Neural cell (in vitro differentiated cells): ENCODE measurements around the gene ICA1. TPM values are rescaled to one million over a fixed set of nuclear protein-coding genes. Genes with fewer than 3 reads are reported as not detected.

Experiments
- H2AFZ ChIP-seq: fragments of 200-600, 300-800 bp; sonication (generic), shearing (Covaris generic); 2 replicates; pipeline ENCODE4 v1.6.0; 2014; ENCODE audit warnings: low read depth, mild to moderate bottlenecking, antibody characterized with exemption, low read length, moderate library complexity
- H3F3A ChIP-seq: fragments of 200-600 bp; shearing (Covaris generic); 2 replicates; pipeline ENCODE4 v1.6.1; 2016; ENCODE audit warnings: mild to moderate bottlenecking, moderate library complexity, mixed read lengths, antibody characterized with exemption, low read length; ENCODE audit not compliant: insufficient read depth, poor library complexity, severe bottlenecking
- H3K27ac ChIP-seq: fragments of 200-600, 300-800 bp; sonication (generic), shearing (Covaris generic); 2 replicates; pipeline ENCODE4 v1.5.1; 2014; ENCODE audit warnings: mild to moderate bottlenecking, low read length, moderate library complexity
- H3K27me3 ChIP-seq: fragments of 300-800, 200-600 bp; sonication (generic), shearing (Covaris generic); 2 replicates; pipeline ENCODE4 v1.6.0; 2014; ENCODE audit warnings: mild to moderate bottlenecking, low read depth, low read length, moderate library complexity; ENCODE audit not compliant: insufficient read depth
- H3K36me3 ChIP-seq: fragments of 300-800, 200-600 bp; sonication (generic), shearing (Covaris generic); 2 replicates; pipeline ENCODE4 v1.5.1; 2014; ENCODE audit warnings: mild to moderate bottlenecking, antibody characterized with exemption, low read length, moderate library complexity; ENCODE audit not compliant: insufficient read depth
- H3K4me2 ChIP-seq: fragments of 300-800, 200-600 bp; sonication (generic), shearing (Covaris generic); 2 replicates; pipeline ENCODE4 v1.6.0; 2014; ENCODE audit warnings: mild to moderate bottlenecking, low read length
- H3K4me3 ChIP-seq: fragments of 300-800, 200-600 bp; sonication (generic), shearing (Covaris generic); 2 replicates; pipeline ENCODE4 v1.5.1; 2014; ENCODE audit warnings: mild to moderate bottlenecking, low read length, moderate library complexity
- H3K79me2 ChIP-seq: fragments of 200-600 bp; shearing (Covaris generic); replicated peaks from 2 replicates; pipeline ENCODE4 v1.6.0; 2014; ENCODE audit warnings: mild to moderate bottlenecking, low read length, moderate library complexity; ENCODE audit not compliant: insufficient read depth
- H3K9ac ChIP-seq: fragments of 300-800, 200-600 bp; sonication (generic), shearing (Covaris generic); 2 replicates; pipeline ENCODE4 v1.6.1; 2016; ENCODE audit warnings: mild to moderate bottlenecking, low read length, mixed read lengths
- H3K9me2 ChIP-seq: fragments of 200-600 bp; shearing (Covaris generic); 2 replicates; pipeline ENCODE4 v1.6.1; 2016; ENCODE audit warnings: mild to moderate bottlenecking, low read length, mixed read lengths; ENCODE audit not compliant: insufficient read depth
- H3K9me3 ChIP-seq: fragments of 200-600, 300-800 bp; sonication (generic), shearing (Covaris generic); 2 replicates; pipeline ENCODE4 v1.6.1; 2016; ENCODE audit warnings: mild to moderate bottlenecking, mixed run types, low read length, moderate library complexity, mixed read lengths
- H4K20me1 ChIP-seq: fragments of 200-600 bp; shearing (Covaris generic); 2 replicates; pipeline ENCODE4 v1.6.1; 2016; ENCODE audit warnings: mild to moderate bottlenecking, mixed run types; ENCODE audit not compliant: insufficient read depth
- EP300 ChIP-seq: fragments of 450-650 bp; conservative IDR thresholded peaks from 2 replicates; pipeline ENCODE4 v1.6.1; 2014; ENCODE audit warnings: antibody characterized with exemption, mild to moderate bottlenecking, moderate library complexity; ENCODE audit not compliant: poor library complexity, severe bottlenecking
- EZH2 ChIP-seq: fragments of 200-600, 300-800 bp; shearing (Covaris generic), sonication (generic); IDR thresholded peaks from 2 replicates; pipeline ENCODE4 v1.6.1; 2014; ENCODE audit warnings: antibody characterized with exemption, low read length, borderline replicate concordance, mild to moderate bottlenecking; ENCODE audit not compliant: insufficient read depth, poor library complexity, severe bottlenecking
- MXI1 ChIP-seq: fragments of 450-650 bp; conservative IDR thresholded peaks from 2 replicates; pipeline ENCODE4 v1.6.1; 2014; ENCODE audit warnings: antibody characterized with exemption, mild to moderate bottlenecking; ENCODE audit not compliant: poor library complexity, severe bottlenecking
- RAD21 ChIP-seq: fragments of 450-650 bp; conservative IDR thresholded peaks from 2 replicates; pipeline ENCODE4 v1.6.1; 2014; ENCODE audit warnings: antibody characterized with exemption, mild to moderate bottlenecking, moderate library complexity
- SMC3 ChIP-seq: fragments of 450-650 bp; conservative IDR thresholded peaks from 2 replicates; pipeline ENCODE4 v1.6.1; 2014; ENCODE audit warnings: antibody characterized with exemption, mild to moderate bottlenecking, moderate library complexity; ENCODE audit not compliant: poor library complexity
- TAF1 ChIP-seq: IDR thresholded peaks from 2 replicates; pipeline ENCODE4 v1.6.1; 2012; ENCODE audit warnings: low read depth
- polyA plus RNA-seq: library from polyadenylated mRNA; depleted of rRNA; stranded (reverse); fragments of >200 nt; gene quantifications from 2 replicates; pipeline ENCODE4 v1.2.3, GENCODE V29; 2014
- TF ChIP-seq, protein P1 (sequence below): fragments of 450-650 bp; IDR thresholded peaks from 2 replicates; pipeline ENCODE4 v1.5.1; 2014; ENCODE audit warnings: antibody characterized with exemption, mild to moderate bottlenecking, moderate library complexity; ENCODE audit not compliant: poor library complexity, severe bottlenecking
- TF ChIP-seq, protein P2 (sequence below): IDR thresholded peaks from 2 replicates; pipeline ENCODE4 v1.6.1; 2012; ENCODE audit warnings: borderline replicate concordance

The ICA1 gene
- polyA plus RNA-seq, 1 donor from 2014 or later, result 18.6 TPM

DNA sequence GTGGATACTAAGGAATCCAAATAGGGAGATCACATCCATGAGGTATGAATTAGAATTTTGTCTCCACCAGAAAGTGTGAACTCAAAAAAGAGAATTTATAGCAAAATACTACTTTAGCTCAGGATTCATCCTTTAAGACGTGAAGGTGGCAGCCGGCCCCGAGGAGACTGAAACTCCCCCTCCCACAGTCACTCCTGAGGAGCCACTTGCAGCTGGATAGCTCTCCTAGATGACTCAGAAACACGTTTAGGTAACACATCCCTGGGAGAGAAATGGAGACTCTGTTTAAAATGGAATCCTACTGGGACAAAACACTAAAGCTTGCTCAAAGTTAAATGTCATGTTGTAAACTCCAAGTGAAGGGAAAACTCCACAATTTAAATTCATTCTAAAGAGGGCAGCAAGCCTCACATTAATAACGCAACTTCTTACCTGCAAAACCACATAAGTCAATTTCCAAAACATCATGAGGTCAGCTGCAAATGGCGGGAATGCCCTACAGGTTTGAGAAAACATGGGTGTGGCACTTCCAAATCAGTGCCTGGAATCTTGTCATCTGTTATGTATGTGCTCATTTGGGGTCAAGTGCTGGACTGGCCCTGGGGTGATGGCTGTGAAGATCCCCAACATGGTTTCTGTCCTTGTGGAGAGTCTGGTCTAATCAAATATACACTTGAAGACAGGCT, 46.2 kb downstream of the ICA1 start:
- Histone ChIP-seq H3K36me3 (no peaks in the 10 kb centered on the region), H2AFZ (no peak overlapping the region), H3K27ac (no peak overlapping the region), H3K9ac (no peak overlapping the region), H3K9me3 (no peaks in the 10 kb centered on the region), H3K4me2 (no peak overlapping the region), H3F3A (no peaks in the 10 kb centered on the region), H3K27me3 (no peaks in the 10 kb centered on the region), H3K9me2 (no peaks in the 10 kb centered on the region), H4K20me1 (no peaks in the 10 kb centered on the region), H3K79me2 (no peaks in the 10 kb centered on the region), H3K4me3 (no peak overlapping the region)
- TF ChIP-seq RAD21, result no peak
- TF ChIP-seq TAF1, result no peak
- TF ChIP-seq EP300, result no peak
- TF ChIP-seq MXI1, result no peak
- TF ChIP-seq SMC3, result no peak
- TF ChIP-seq, protein P1, sequence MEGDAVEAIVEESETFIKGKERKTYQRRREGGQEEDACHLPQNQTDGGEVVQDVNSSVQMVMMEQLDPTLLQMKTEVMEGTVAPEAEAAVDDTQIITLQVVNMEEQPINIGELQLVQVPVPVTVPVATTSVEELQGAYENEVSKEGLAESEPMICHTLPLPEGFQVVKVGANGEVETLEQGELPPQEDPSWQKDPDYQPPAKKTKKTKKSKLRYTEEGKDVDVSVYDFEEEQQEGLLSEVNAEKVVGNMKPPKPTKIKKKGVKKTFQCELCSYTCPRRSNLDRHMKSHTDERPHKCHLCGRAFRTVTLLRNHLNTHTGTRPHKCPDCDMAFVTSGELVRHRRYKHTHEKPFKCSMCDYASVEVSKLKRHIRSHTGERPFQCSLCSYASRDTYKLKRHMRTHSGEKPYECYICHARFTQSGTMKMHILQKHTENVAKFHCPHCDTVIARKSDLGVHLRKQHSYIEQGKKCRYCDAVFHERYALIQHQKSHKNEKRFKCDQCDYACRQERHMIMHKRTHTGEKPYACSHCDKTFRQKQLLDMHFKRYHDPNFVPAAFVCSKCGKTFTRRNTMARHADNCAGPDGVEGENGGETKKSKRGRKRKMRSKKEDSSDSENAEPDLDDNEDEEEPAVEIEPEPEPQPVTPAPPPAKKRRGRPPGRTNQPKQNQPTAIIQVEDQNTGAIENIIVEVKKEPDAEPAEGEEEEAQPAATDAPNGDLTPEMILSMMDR, result no peak
- TF ChIP-seq, protein P2, sequence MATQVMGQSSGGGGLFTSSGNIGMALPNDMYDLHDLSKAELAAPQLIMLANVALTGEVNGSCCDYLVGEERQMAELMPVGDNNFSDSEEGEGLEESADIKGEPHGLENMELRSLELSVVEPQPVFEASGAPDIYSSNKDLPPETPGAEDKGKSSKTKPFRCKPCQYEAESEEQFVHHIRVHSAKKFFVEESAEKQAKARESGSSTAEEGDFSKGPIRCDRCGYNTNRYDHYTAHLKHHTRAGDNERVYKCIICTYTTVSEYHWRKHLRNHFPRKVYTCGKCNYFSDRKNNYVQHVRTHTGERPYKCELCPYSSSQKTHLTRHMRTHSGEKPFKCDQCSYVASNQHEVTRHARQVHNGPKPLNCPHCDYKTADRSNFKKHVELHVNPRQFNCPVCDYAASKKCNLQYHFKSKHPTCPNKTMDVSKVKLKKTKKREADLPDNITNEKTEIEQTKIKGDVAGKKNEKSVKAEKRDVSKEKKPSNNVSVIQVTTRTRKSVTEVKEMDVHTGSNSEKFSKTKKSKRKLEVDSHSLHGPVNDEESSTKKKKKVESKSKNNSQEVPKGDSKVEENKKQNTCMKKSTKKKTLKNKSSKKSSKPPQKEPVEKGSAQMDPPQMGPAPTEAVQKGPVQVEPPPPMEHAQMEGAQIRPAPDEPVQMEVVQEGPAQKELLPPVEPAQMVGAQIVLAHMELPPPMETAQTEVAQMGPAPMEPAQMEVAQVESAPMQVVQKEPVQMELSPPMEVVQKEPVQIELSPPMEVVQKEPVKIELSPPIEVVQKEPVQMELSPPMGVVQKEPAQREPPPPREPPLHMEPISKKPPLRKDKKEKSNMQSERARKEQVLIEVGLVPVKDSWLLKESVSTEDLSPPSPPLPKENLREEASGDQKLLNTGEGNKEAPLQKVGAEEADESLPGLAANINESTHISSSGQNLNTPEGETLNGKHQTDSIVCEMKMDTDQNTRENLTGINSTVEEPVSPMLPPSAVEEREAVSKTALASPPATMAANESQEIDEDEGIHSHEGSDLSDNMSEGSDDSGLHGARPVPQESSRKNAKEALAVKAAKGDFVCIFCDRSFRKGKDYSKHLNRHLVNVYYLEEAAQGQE, result no peak
- TF ChIP-seq EZH2, result no peak

- H3K79me2 ChIP-seq, result no peaks in the 10 kb centered on the region
- peak overlapping the region; percentile 6 for H3K27ac ChIP-seq
- H3K9ac ChIP-seq, result peak overlapping the region; percentile 2
- no peak overlapping the region for H3K4me3 ChIP-seq
- H3F3A ChIP-seq, result no peaks in the 10 kb centered on the region
- H3K36me3 ChIP-seq, result no peaks in the 10 kb centered on the region
- no peaks in the 10 kb centered on the region for H3K9me3 ChIP-seq
- TF ChIP-seq SMC3 (no peak), EP300 (peak; percentile 16)
- no peak overlapping the region for H3K4me2 ChIP-seq
- peak overlapping the region; percentile 2 for H2AFZ ChIP-seq
- no peaks in the 10 kb centered on the region for H3K9me2 ChIP-seq
- no peaks in the 10 kb centered on the region for H4K20me1 ChIP-seq
- H3K27me3 ChIP-seq, result no peaks in the 10 kb centered on the region
Observed at GRCh38 chr7:8214244-8214824, 47.6 kb downstream of the ICA1 start.
